ENCODE results near the gene RNF212B.
A peak's percentile ranks its signal among the peaks of the same experiment; 100 is the strongest.
"Not testable (repeated sequence)": the region's sequence is repeated elsewhere in the genome, so short reads cannot be mapped to it uniquely, and the experiment has no call there.

Gene RNF212B

DNA sequence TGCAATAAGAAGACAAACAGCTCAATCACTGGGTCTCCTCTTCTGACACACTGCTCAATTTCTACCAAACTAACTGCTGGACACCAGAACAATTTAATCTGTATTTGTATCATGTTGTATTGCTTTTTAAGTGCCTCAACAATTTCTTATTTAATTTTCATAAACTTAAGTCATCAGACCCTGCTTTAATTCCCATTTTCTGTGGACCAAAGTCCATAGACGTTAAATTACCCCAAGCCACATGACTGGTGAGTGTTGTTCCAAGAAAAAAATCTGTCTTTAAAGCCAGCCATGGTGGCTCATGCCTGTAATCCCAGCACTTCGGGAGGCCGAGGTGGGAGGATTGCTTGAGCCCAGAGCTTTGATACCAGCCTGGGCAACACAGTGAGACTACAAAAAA lies 39.5 kb downstream of the RNF212B start:
- Histone ChIP-seq H3K27me3 (ENCODE audit: control insufficient read depth, insufficient read depth, low read length) (peaks cover 38% of the 10 kb centered on the region), H3K27ac (ENCODE audit: low read depth, low read length) (no peak overlapping the region), H3K36me3 (ENCODE audit: control insufficient read depth, insufficient read depth, low read length) (no peaks in the 10 kb centered on the region), H3K9me3 (ENCODE audit: control insufficient read depth, insufficient read depth, low read length) (no peaks in the 10 kb centered on the region), H3K4me3 (ENCODE audit: low read depth, low read length) (no peak overlapping the region), H3K9ac (ENCODE audit: low read depth, low read length) (no peak overlapping the region), H3K4me1 (ENCODE audit: control insufficient read depth, insufficient read depth, low read length) (peaks cover 12% of the 10 kb centered on the region)

- Histone ChIP-seq H3K4me1 (ENCODE audit: control insufficient read depth, insufficient read depth, low read length) (peaks cover 12% of the 10 kb centered on the region), H3K27me3 (ENCODE audit: control insufficient read depth, insufficient read depth, low read length) (peaks cover 31% of the 10 kb centered on the region)
- H3K9me3 ChIP-seq (ENCODE audit: control insufficient read depth, insufficient read depth, low read length); H3K9ac ChIP-seq (ENCODE audit: low read depth, low read length); H3K27ac ChIP-seq (ENCODE audit: low read depth, low read length); H3K4me3 ChIP-seq (ENCODE audit: low read depth, low read length); H3K36me3 ChIP-seq (ENCODE audit: control insufficient read depth, insufficient read depth, low read length): not testable (repeated sequence)
Observed at GRCh38 chr14:23277928-23278327, 40.2 kb downstream of the RNF212B start.

GRCh38 chr14:23281247-23281646 lies 43.5 kb downstream of the RNF212B start:
- H3K36me3 ChIP-seq (ENCODE audit: control insufficient read depth, insufficient read depth, low read length): no peaks in the 10 kb centered on the region

DNA sequence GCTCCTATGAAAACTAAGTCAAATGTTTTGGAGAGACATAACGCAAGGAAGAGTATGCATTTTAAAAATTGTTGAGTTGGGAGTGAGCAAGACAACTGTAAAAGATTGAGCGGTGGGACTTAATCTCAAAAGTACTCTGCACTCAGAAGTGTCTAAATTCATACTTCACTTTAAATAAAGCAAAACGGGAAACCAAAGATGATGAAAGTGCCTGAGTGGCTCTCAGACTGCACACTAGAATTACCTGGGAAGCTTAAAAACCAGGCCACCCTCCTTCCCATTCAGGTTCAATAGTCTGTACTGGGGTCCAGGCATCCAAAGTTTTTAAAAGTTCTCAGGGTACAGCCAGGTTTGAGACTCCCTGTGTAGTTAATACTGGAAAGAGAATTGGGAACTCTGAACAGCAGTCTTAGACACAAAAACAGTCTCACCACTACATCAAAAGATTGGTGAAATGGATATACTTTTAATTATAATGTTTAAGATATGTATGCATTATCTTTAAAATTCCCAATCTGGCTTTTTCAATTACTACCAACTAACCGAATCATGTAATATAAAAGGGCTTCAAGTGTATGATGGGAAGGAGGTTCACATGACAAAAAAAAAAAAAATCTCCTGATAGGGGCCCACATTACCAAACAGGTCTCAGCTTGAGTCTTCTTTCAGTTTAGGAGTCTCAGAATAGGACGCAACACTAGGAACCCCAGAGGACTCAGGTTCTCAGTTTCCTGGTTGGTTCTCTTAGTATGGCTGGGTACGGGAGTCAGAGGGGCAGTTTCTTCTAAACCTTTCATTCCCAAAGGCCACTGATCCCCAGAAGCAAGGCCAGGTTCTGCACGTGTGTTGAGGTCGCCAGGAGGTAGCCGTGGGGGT lies 47.2 kb downstream of the RNF212B start:
- H3K4me3 ChIP-seq (ENCODE audit: low read depth, low read length): peak overlapping the region; percentile 92
- H3K9ac ChIP-seq (ENCODE audit: low read depth, low read length): peak overlapping the region; percentile 62; the same call in 1 of the 2 replicates
- H3K36me3 ChIP-seq (ENCODE audit: control insufficient read depth, insufficient read depth, low read length): no peaks in the 10 kb centered on the region
- peaks cover 18% of the 10 kb centered on the region for H3K4me1 ChIP-seq (ENCODE audit: control insufficient read depth, insufficient read depth, low read length)
- H3K27ac ChIP-seq (ENCODE audit: low read depth, low read length): no peak overlapping the region
- peaks cover 28% of the 10 kb centered on the region for H3K27me3 ChIP-seq (ENCODE audit: control insufficient read depth, insufficient read depth, low read length)
- no peaks in the 10 kb centered on the region for H3K9me3 ChIP-seq (ENCODE audit: control insufficient read depth, insufficient read depth, low read length)

More at GRCh38 chr14:23281247-23281646, 43.5 kb downstream of the RNF212B start:
- Histone ChIP-seq H3K4me1 (ENCODE audit: control insufficient read depth, insufficient read depth, low read length) (peaks cover 16% of the 10 kb centered on the region), H3K4me3 (ENCODE audit: low read depth, low read length) (no peak overlapping the region), H3K27ac (ENCODE audit: low read depth, low read length) (no peak overlapping the region), H3K27me3 (ENCODE audit: control insufficient read depth, insufficient read depth, low read length) (peaks cover 6% of the 10 kb centered on the region; the same call in 1 of the 2 replicates), H3K9ac (ENCODE audit: low read depth, low read length) (no peak overlapping the region), H3K9me3 (ENCODE audit: control insufficient read depth, insufficient read depth, low read length) (no peaks in the 10 kb centered on the region)

DNA sequence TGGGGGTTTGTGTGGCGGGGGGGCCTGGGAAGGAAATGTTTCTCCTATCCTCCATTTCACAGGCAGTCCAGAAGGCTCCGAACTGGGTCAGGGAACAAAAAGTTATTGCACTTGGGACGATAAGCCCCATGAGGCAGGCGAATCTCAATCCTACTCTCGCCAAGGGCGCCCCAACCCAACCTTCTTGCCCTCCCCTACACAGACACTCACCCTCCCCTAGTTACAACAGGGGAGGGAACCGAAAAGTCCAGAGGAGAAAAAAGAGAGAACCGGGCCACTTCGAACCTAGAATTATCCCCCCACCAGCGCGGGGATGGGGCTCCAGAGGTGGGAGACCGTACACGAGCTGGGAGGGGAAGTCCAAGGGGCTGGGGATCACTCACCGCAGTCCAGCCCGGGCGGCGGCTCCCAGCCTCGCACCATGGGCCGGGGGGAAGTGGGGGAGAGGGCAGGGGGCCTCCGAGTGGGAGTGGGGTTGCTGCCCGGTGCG lies 47.8 kb downstream of the RNF212B start:
- H3K36me3 ChIP-seq (ENCODE audit: control insufficient read depth, insufficient read depth, low read length): no peaks in the 10 kb centered on the region
- H3K27ac ChIP-seq (ENCODE audit: low read depth, low read length): peak overlapping the region; percentile 59
- peak overlapping the region; percentile 92 for H3K4me3 ChIP-seq (ENCODE audit: low read depth, low read length)
- H3K4me1 ChIP-seq (ENCODE audit: control insufficient read depth, insufficient read depth, low read length): peaks cover 12% of the 10 kb centered on the region
- no peaks in the 10 kb centered on the region for H3K9me3 ChIP-seq (ENCODE audit: control insufficient read depth, insufficient read depth, low read length)
- peak overlapping the region; percentile 62 for H3K9ac ChIP-seq (ENCODE audit: low read depth, low read length)
- peaks cover 35% of the 10 kb centered on the region for H3K27me3 ChIP-seq (ENCODE audit: control insufficient read depth, insufficient read depth, low read length)

DNA sequence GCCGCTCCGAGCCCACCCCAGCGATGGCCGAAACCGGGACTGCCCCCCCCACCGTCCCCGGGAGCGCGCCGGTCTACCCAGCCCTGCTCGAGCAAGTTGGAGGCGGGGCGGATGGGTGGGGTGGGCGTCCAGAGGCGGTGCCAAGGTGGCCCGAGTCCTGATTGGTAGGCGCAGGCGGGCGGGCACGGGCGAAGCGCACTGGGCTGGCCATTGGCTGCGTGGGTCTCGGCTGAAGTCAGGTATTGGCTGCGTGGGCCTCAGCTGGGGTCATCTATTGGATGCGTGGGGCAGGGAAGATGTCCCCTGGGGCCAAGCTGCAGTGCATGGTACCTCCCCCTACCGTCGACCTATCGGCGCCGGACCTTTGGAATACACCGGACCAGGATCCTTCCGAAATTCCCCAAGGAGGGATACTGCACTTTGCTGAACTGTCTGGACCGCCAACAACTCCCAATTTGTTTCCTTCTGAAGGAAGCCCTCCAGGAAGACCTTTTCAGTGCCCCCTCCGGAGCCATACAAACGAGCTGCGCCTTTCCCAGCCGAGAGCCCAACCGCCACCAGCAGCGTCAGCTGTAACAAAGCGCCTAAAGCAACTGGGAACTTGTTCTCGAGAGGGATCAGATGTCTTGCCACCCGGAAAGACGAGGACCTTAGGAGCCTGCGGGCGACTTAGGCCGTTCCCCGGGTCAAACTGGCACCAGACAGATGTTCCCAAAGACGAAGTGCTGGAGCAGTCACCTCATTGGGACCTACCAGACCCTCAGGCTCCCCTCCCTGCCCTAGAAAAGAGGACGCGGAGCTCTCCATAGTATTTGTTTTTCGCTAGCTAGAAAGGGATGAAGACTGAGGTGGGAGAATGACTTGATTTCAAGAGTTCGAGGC lies 48.5 kb downstream of the RNF212B start, which contains the start of gene HOMEZ:
Gene HOMEZ (minus strand): TSS at position 113 of the 882 bp plus-strand sequence. CDS start 180 bp downstream, outside the sequence.
- peak within 1 kb of the TSS; percentile 90 for H3K27ac ChIP-seq (ENCODE audit: low read depth, low read length)
- H3K9ac ChIP-seq (ENCODE audit: low read depth, low read length): peak within 1 kb of the TSS; percentile 62
- H3K4me3 ChIP-seq (ENCODE audit: low read depth, low read length): peak within 1 kb of the TSS; percentile 92
- H3K36me3 ChIP-seq (ENCODE audit: control insufficient read depth, insufficient read depth, low read length): no peaks in the 10 kb centered on the region
- peaks cover 9% of the 10 kb centered on the region for H3K4me1 ChIP-seq (ENCODE audit: control insufficient read depth, insufficient read depth, low read length)
- peaks cover 42% of the 10 kb centered on the region for H3K27me3 ChIP-seq (ENCODE audit: control insufficient read depth, insufficient read depth, low read length)
- no peaks in the 10 kb centered on the region for H3K9me3 ChIP-seq (ENCODE audit: control insufficient read depth, insufficient read depth, low read length)

GRCh38 chr14:23286902-23287479 lies 49.3 kb downstream of the RNF212B start:
- Histone ChIP-seq H3K27ac (ENCODE audit: low read depth, low read length) (peak overlapping the region; percentile 90), H3K4me1 (ENCODE audit: control insufficient read depth, insufficient read depth, low read length) (peaks cover 9% of the 10 kb centered on the region), H3K36me3 (ENCODE audit: control insufficient read depth, insufficient read depth, low read length) (no peaks in the 10 kb centered on the region), H3K27me3 (ENCODE audit: control insufficient read depth, insufficient read depth, low read length) (peaks cover 49% of the 10 kb centered on the region), H3K4me3 (ENCODE audit: low read depth, low read length) (peak overlapping the region; percentile 92), H3K9me3 (ENCODE audit: control insufficient read depth, insufficient read depth, low read length) (no peaks in the 10 kb centered on the region), H3K9ac (ENCODE audit: low read depth, low read length) (no peak overlapping the region)

GRCh38 chr14:23294734-23295561 lies 57.2 kb downstream of the RNF212B start:
- H3K36me3 ChIP-seq (ENCODE audit: control insufficient read depth, insufficient read depth, low read length): no peaks in the 10 kb centered on the region
- no peak overlapping the region for H3K4me3 ChIP-seq (ENCODE audit: low read depth, low read length)
- H3K9ac ChIP-seq (ENCODE audit: low read depth, low read length): no peak overlapping the region
- no peaks in the 10 kb centered on the region for H3K9me3 ChIP-seq (ENCODE audit: control insufficient read depth, insufficient read depth, low read length)
- no peak overlapping the region for H3K27ac ChIP-seq (ENCODE audit: low read depth, low read length)
- peaks cover 91% of the 10 kb centered on the region for H3K27me3 ChIP-seq (ENCODE audit: control insufficient read depth, insufficient read depth, low read length)
- peaks cover 9% of the 10 kb centered on the region for H3K4me1 ChIP-seq (ENCODE audit: control insufficient read depth, insufficient read depth, low read length)

DNA sequence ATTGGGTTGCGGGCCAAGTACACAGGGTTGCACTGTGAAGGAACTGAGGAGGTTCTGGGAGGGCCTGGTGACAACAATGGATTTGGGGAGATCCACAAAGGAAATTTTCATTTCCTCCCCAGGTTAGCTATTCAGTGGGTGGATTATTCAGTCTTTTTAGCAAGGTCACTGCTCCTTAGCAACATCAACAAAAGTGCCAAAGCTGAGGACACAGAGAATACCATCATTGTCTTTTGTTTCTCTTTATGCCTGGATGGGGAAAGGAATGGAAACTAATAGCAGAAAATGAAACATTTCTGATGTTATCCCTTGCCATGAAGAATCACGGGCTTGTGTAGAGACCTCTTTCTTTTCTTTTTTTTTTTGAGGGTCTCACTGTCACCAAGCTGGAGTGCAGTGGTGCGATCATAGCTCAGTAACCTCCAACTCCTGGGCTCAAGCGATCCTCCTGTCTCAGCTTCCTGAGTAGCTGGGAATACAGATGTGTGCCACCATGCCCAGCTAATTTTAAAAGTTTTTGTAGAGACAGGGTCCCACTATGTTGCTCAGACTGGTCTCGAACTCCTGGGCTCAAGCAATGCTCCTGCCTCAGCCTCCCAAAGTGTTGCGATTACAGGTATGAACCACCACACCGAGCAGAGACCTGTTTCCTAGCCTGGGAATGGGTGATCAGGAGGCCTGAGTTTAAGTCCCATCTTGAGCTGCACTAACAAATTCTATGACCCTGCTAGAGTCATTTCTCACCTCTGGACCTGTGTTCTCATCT lies 58.5 kb downstream of the RNF212B start:
- H3K9ac ChIP-seq (ENCODE audit: low read depth, low read length): no peak overlapping the region
- peaks cover 12% of the 10 kb centered on the region for H3K4me1 ChIP-seq (ENCODE audit: control insufficient read depth, insufficient read depth, low read length)
- no peak overlapping the region for H3K4me3 ChIP-seq (ENCODE audit: low read depth, low read length)
- peaks cover 87% of the 10 kb centered on the region for H3K27me3 ChIP-seq (ENCODE audit: control insufficient read depth, insufficient read depth, low read length)
- no peaks in the 10 kb centered on the region for H3K36me3 ChIP-seq (ENCODE audit: control insufficient read depth, insufficient read depth, low read length)
- no peak overlapping the region for H3K27ac ChIP-seq (ENCODE audit: low read depth, low read length)
- H3K9me3 ChIP-seq (ENCODE audit: control insufficient read depth, insufficient read depth, low read length): no peaks in the 10 kb centered on the region

Measured in HUES48 (cell line).